Smooth muscle cell (in vitro differentiated cells): Measurements from ENCODE around the gene FAM50B. TPM values are rescaled to one million over a fixed set of nuclear protein-coding genes. Genes with fewer than 3 reads are reported as not detected.

Experiments
- DNase-seq: peaks from one replicate; lab custom pipeline; 2025; ENCODE audit not compliant: unreplicated experiment; lab: John Stamatoyannopoulos, UW
- H2AFZ ChIP-seq: fragments of 200-600 bp; sonication (generic); 2 replicates; pipeline ENCODE4 v1.6.0; 2016; ENCODE audit warnings: antibody characterized with exemption, low read depth, mild to moderate bottlenecking
- H3F3A ChIP-seq: fragments of 200-600 bp; sonication (generic); 2 replicates; pipeline ENCODE4 v1.6.0; 2017; ENCODE audit warnings: antibody characterized with exemption, low read depth
- H3K27ac ChIP-seq: fragments of 200-600 bp; sonication (generic); 2 replicates; pipeline ENCODE4 v1.5.1; 2016; ENCODE audit warnings: low read depth, mild to moderate bottlenecking
- H3K27me3 ChIP-seq: fragments of 200-600 bp; sonication (generic); 2 replicates; pipeline ENCODE4 v1.6.1; 2016; ENCODE audit warnings: low read depth, mild to moderate bottlenecking
- H3K36me3 ChIP-seq: fragments of 200-600 bp; sonication (generic); 2 replicates; pipeline ENCODE4 v1.5.1; 2016; ENCODE audit warnings: low read depth
- H3K4me1 ChIP-seq: fragments of 200-600 bp; sonication (generic); 2 replicates; pipeline ENCODE4 v1.5.1; 2016; ENCODE audit warnings: low read depth
- H3K4me2 ChIP-seq: fragments of 200-600 bp; sonication (generic); 2 replicates; pipeline ENCODE4 v1.6.0; 2016; ENCODE audit warnings: mild to moderate bottlenecking
- H3K4me3 ChIP-seq: fragments of 200-600 bp; sonication (generic); 2 replicates; pipeline ENCODE4 v1.5.1; 2016; ENCODE audit warnings: mild to moderate bottlenecking
- H3K79me2 ChIP-seq: fragments of 200-600 bp; sonication (generic); 2 replicates; pipeline ENCODE4 v1.6.0; 2016; ENCODE audit warnings: low read depth, mild to moderate bottlenecking
- H3K9ac ChIP-seq: fragments of 200-600 bp; sonication (generic); 2 replicates; pipeline ENCODE4 v1.6.0; 2016; ENCODE audit warnings: low read depth
- H3K9me3 ChIP-seq: fragments of 200-600 bp; sonication (generic); replicated peaks from 2 replicates; pipeline ENCODE4 v1.5.1; 2016; ENCODE audit warnings: low read depth
- H4K20me1 ChIP-seq: fragments of 200-600 bp; sonication (generic); 2 replicates; pipeline ENCODE4 v1.6.0; 2016; ENCODE audit warnings: low read depth
- WGBS: methylation state at CpG from one replicate; pipeline ENCODE4 v1.1.7; 2016; ENCODE audit warnings: low lambda C conversion rate; 5-methylcytosine and 5-hydroxymethylcytosine counted together
- polyA plus RNA-seq: library from polyadenylated mRNA; unstranded; fragments of >200 nt; fragmentation: Nextera tagmentation; extraction: Ambion mirVana; gene quantifications from 2 replicates; pipeline ENCODE4 v1.2.1, GENCODE V29; 2016
- total RNA-seq: library from RNA; depleted of rRNA; stranded (reverse); fragments of >200 nt; gene quantifications from 2 replicates; pipeline ENCODE4 v1.2.3, GENCODE V29; 2014
- TF ChIP-seq, protein P1 (sequence below): fragments of 200-600 bp; sonication (generic); IDR thresholded peaks from 2 replicates; pipeline ENCODE4 v1.5.1; 2017; ENCODE audit warnings: borderline replicate concordance, mild to moderate bottlenecking, antibody characterized with exemption; ENCODE audit not compliant: insufficient read depth, poor library complexity, severe bottlenecking

FAM50B gene
- total and polyA plus RNA-seq, 2 experiments from 2014 or later, result 4.3 to 6.3 TPM

DNA sequence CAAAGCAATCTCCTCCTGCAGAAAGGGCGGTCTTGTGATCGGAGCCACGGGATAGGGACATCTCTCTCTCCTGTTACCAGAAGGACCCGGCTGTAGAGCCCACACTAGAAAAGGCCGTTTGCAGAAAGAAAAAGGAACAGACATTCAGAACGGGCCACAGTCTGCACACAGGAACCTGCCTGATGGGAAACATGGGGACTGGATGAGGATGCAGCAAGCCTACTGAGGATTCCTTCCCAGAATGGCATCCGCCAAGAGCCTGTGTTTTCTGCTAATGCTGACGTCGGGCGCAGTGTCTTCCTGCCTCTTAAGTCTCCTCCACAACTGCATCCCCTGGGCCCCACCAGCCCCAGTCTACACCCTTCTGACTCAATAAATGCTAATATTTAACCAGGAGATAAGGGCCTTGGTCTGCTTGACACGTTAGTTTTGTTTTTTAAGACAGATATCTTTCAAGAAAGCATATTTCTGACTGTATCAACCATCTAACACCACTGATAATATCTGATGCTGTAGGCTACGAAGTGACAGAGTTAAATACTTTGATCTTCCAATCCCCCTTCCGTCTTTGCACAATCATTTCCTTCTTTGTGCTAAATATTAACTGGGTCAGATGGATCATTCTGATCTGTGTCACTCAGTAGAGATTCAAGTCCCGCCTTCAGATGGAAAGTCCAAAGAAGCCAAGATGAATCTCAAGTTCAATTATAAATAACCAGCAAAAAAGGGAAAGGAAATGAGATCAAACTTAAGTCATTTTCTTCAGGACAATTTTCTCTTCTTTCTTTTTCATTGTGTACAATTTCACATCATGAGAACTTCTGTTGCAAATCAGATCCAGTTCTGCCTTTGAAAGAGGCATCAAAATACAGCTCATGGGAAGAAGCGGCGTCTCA lies 20.7 kb downstream of the FAM50B start:
- H3K4me2 ChIP-seq, result no peak overlapping the region
- H3K79me2 ChIP-seq, result no peaks in the 10 kb centered on the region
- TF ChIP-seq, protein P1, sequence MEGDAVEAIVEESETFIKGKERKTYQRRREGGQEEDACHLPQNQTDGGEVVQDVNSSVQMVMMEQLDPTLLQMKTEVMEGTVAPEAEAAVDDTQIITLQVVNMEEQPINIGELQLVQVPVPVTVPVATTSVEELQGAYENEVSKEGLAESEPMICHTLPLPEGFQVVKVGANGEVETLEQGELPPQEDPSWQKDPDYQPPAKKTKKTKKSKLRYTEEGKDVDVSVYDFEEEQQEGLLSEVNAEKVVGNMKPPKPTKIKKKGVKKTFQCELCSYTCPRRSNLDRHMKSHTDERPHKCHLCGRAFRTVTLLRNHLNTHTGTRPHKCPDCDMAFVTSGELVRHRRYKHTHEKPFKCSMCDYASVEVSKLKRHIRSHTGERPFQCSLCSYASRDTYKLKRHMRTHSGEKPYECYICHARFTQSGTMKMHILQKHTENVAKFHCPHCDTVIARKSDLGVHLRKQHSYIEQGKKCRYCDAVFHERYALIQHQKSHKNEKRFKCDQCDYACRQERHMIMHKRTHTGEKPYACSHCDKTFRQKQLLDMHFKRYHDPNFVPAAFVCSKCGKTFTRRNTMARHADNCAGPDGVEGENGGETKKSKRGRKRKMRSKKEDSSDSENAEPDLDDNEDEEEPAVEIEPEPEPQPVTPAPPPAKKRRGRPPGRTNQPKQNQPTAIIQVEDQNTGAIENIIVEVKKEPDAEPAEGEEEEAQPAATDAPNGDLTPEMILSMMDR, result no peak
- H3K36me3 ChIP-seq, result no peaks in the 10 kb centered on the region
- H2AFZ ChIP-seq, result peak overlapping the region; percentile 38
- H3K4me1 ChIP-seq, result no peaks in the 10 kb centered on the region
- no peaks in the 10 kb centered on the region for H3K27me3 ChIP-seq
- no peaks in the 10 kb centered on the region for H4K20me1 ChIP-seq
- no peak overlapping the region for H3K4me3 ChIP-seq
- DNase-seq, result no peak
- no peak overlapping the region for H3K9ac ChIP-seq
- H3K9me3 ChIP-seq, result no peaks in the 10 kb centered on the region
- WGBS, result 69% methylated on average over 16 of the region's 16 CpGs
- no peaks in the 10 kb centered on the region for H3F3A ChIP-seq
- H3K27ac ChIP-seq, result no peak overlapping the region

DNA sequence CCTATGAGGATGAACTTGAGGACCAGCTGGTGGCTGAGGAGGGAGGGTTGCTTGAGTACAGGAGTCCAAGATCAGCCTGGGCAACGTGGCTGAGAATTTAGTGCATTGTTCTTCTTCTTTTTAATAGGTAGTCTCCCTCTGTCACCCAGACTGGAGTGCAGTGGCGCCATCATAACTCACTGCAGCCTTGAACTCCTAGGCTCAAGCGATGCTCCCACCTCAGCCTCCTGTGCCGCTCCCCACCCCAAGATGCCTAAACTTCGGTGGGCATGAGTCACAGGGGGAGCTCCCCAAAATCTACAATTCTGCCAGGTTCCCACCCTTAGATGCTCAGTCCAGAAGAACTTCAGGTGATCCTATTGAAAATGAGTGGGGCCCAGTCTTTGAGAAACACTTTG lies 21.4 kb downstream of the FAM50B start:
- Histone ChIP-seq H3K27me3 (no peaks in the 10 kb centered on the region), H2AFZ (peak overlapping the region; percentile 38), H3K9ac (no peak overlapping the region), H3K36me3 (no peaks in the 10 kb centered on the region), H4K20me1 (no peaks in the 10 kb centered on the region), H3K4me1 (no peaks in the 10 kb centered on the region), H3K27ac (no peak overlapping the region), H3K9me3 (no peaks in the 10 kb centered on the region), H3F3A (no peaks in the 10 kb centered on the region), H3K4me3 (no peak overlapping the region), H3K79me2 (no peaks in the 10 kb centered on the region), H3K4me2 (no peak overlapping the region)
- TF ChIP-seq, protein P1, result no peak
- no peak for DNase-seq
- WGBS, result 95% methylated on average over 5 of the region's 5 CpGs

DNA sequence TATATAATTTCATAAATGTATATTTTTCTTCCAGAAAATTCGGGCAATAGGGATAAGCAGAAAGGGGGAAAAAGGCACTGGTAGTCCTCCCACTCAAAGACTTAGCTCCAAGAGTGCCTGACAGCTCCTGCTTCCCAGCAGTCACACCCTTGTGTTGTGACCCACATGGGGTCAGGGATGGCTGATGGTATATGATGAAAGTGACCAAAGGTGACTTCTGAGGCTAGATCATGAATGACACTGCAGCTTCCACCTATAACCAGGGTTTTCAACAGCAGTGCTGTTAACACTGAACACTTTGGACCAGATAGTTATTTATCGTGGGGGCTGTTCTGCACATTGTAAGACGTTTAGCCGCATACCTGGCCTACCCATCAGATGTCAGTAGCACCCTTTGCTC lies 22.3 kb downstream of the FAM50B start:
- no peak overlapping the region for H2AFZ ChIP-seq
- H3K4me2 ChIP-seq, result no peak overlapping the region
- no peak overlapping the region for H3K9ac ChIP-seq
- H3K4me1 ChIP-seq, result no peaks in the 10 kb centered on the region
- H3K79me2 ChIP-seq, result no peaks in the 10 kb centered on the region
- TF ChIP-seq, protein P1, result no peak
- H3F3A ChIP-seq, result no peaks in the 10 kb centered on the region
- DNase-seq, result no peak
- H3K36me3 ChIP-seq, result no peaks in the 10 kb centered on the region
- no peaks in the 10 kb centered on the region for H3K9me3 ChIP-seq
- H4K20me1 ChIP-seq, result no peaks in the 10 kb centered on the region
- no peak overlapping the region for H3K4me3 ChIP-seq
- no peak overlapping the region for H3K27ac ChIP-seq
- 87% methylated on average over 4 of the region's 4 CpGs for WGBS
- H3K27me3 ChIP-seq, result no peaks in the 10 kb centered on the region

DNA sequence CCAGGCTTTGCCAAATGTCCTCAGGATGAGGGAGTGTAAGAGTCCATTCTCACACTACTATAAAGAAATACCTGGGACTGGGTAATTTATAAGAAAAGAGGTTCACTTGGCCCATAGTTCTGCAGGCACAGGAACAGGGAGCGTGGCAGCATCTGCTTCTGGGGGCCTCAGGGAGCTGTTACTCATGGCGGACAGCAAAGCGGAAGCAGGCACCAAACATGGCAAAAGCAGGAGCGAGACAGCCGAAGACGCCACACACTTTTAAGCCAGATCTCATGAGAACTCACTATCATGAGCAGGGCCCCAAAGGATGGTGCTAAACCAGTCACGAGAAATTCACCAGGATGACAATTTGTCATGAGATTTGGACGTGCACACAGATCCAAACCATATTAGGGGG lies 22.8 kb downstream of the FAM50B start:
- H3K9me3 ChIP-seq, result no peaks in the 10 kb centered on the region
- no peaks in the 10 kb centered on the region for H3K4me1 ChIP-seq
- H3K4me2 ChIP-seq, result no peak overlapping the region
- TF ChIP-seq, protein P1, result no peak
- no peaks in the 10 kb centered on the region for H4K20me1 ChIP-seq
- H3K27ac ChIP-seq, result no peak overlapping the region
- no peak for DNase-seq
- H3K27me3 ChIP-seq, result no peaks in the 10 kb centered on the region
- H3K4me3 ChIP-seq, result no peak overlapping the region
- H3K9ac ChIP-seq, result no peak overlapping the region
- H3F3A ChIP-seq, result no peaks in the 10 kb centered on the region
- H2AFZ ChIP-seq, result no peak overlapping the region
- 97% methylated on average over 8 of the region's 8 CpGs for WGBS
- no peaks in the 10 kb centered on the region for H3K79me2 ChIP-seq
- no peaks in the 10 kb centered on the region for H3K36me3 ChIP-seq
